KBM-7 (cell line): Measurements from ENCODE around the gene CCN5.

ENCODE experiments used
- DNase-seq: peaks from one replicate; pipeline ENCODE4 v3.0.0-alpha.2; 2015
- in situ Hi-C: fragments of 300-500 bp; cut with MboI; formaldehyde crosslinking; loops from 2 replicates; pipeline ENCODE4 v1.14.3; 2020; ENCODE audit warnings: low sequenced_read_pairs, low pct_unique_long_range_greater_than_20kb, mixed read lengths

CCN5 gene

GRCh38 chr20:44709380-44709779 lies 5.8 kb upstream of the CCN5 start:
- in situ Hi-C loops: no loop called here
- DNase-seq: no peak

- in situ Hi-C loops: no loop called here
These were observed 5.4 kb upstream of the CCN5 start for GRCh38 chr20:44709797-44710196.

GRCh38 chr20:44711237-44711636 lies 3.9 kb upstream of the CCN5 start:
- in situ Hi-C loops: no loop called here
- DNase-seq: no peak

More at GRCh38 chr20:44709797-44710196, 5.4 kb upstream of the CCN5 start:
- DNase-seq: no peak

- DNase-seq: no peak
- in situ Hi-C loops: no loop called here
These were observed 968 bp upstream of the CCN5 start for GRCh38 chr20:44714102-44714700.

GRCh38 chr20:44715499-44716308 lies 535 bp downstream of the CCN5 start:
- in situ Hi-C loops: no loop called here
- DNase-seq: no peak

GRCh38 chr20:44716309-44717106 lies 1.3 kb downstream of the CCN5 start:
- DNase-seq: no peak
- in situ Hi-C loops: no loop called here

- no peak for DNase-seq
- in situ Hi-C loops: no loop called here
These were observed 2.8 kb downstream of the CCN5 start for GRCh38 chr20:44717986-44718385.

GRCh38 chr20:44719841-44720240 lies 4.7 kb downstream of the CCN5 start:
- no peak for DNase-seq
- in situ Hi-C loops: no loop called here

- DNase-seq: no peak
These were observed 5.4 kb downstream of the CCN5 start for GRCh38 chr20:44720621-44720996.

GRCh38 chr20:44720997-44721784 lies 6.0 kb downstream of the CCN5 start:
- no peak for DNase-seq
- in situ Hi-C loops: no loop called here

More at GRCh38 chr20:44720621-44720996, 5.4 kb downstream of the CCN5 start:
- in situ Hi-C loops: no loop called here

GRCh38 chr20:44721785-44722054 lies 6.6 kb downstream of the CCN5 start:
- in situ Hi-C loops: no loop called here
- no peak for DNase-seq

- DNase-seq: no peak
These were observed 7.8 kb downstream of the CCN5 start for GRCh38 chr20:44722990-44723389.

GRCh38 chr20:44723391-44723790 lies 8.2 kb downstream of the CCN5 start:
- in situ Hi-C loops: no loop called here
- DNase-seq: no peak

More at GRCh38 chr20:44722990-44723389, 7.8 kb downstream of the CCN5 start:
- in situ Hi-C loops: no loop called here

GRCh38 chr20:44723798-44724362 lies 8.7 kb downstream of the CCN5 start:
- no peak for DNase-seq

GRCh38 chr20:44724423-44725091 lies 9.4 kb downstream of the CCN5 start:
- DNase-seq: no peak
- in situ Hi-C loops: no loop called here

More at GRCh38 chr20:44723798-44724362, 8.7 kb downstream of the CCN5 start:
- in situ Hi-C loops: no loop called here

GRCh38 chr20:44725837-44726236 lies 10.7 kb downstream of the CCN5 start:
- in situ Hi-C loops: no loop called here
- DNase-seq: no peak

GRCh38 chr20:44727039-44727438 lies 11.9 kb downstream of the CCN5 start:
- DNase-seq: no peak
- in situ Hi-C loops: no loop called here

GRCh38 chr20:44727651-44728050 lies 12.5 kb downstream of the CCN5 start:
- DNase-seq: no peak
- in situ Hi-C loops: no loop called here
